SK-N-SH (cell line): ENCODE data around the gene FAM120A.

Source experiments
- EP300 ChIP-seq, 2 experiments: IDR thresholded peaks; 2 replicates each; pipeline versions ENCODE4 v1.4.0 to v1.6.1; 2012; ENCODE audit warnings: borderline replicate concordance in 1 of 2, low read depth in 1 of 2, low read length in 1 of 2
- EZH2phosphoT487 ChIP-seq: fragments of 200-600 bp; sonication (generic); IDR thresholded peaks from 2 replicates; pipeline ENCODE4 v1.6.1; 2017; ENCODE audit warnings: low read depth, mixed run types, mild to moderate bottlenecking, antibody characterized with exemption, moderate library complexity, borderline replicate concordance
- JUND ChIP-seq: IDR thresholded peaks from 2 replicates; pipeline ENCODE4 v1.4.0; 2012
- PBX3 ChIP-seq: IDR thresholded peaks from 2 replicates; pipeline ENCODE4; 2012
- POLR2AphosphoS5 ChIP-seq: IDR thresholded peaks from 2 replicates; pipeline ENCODE4 v1.6.1; 2012; ENCODE audit warnings: low read depth, low read length
- SIN3A ChIP-seq: IDR thresholded peaks from 2 replicates; pipeline ENCODE4 v1.6.1; 2012; ENCODE audit warnings: low read depth, mild to moderate bottlenecking, low read length, moderate library complexity, borderline replicate concordance
- USF1 ChIP-seq: IDR thresholded peaks from 2 replicates; pipeline ENCODE4 v1.4.0; 2012; ENCODE audit warnings: low read depth, borderline replicate concordance
- USF2 ChIP-seq: fragments of 150-350 bp; IDR thresholded peaks from 2 replicates; pipeline ENCODE4 v1.6.1; 2017; ENCODE audit warnings: antibody characterized with exemption, low read length, low read depth, borderline replicate concordance
- TF ChIP-seq, protein P1 (sequence below): fragments of 200-600 bp; sonication (generic); IDR thresholded peaks from 2 replicates; pipeline ENCODE4 v1.6.1; 2017; ENCODE audit warnings: antibody characterized with exemption, mild to moderate bottlenecking, moderate library complexity

GRCh38 chr9:93435386-93435785 is 16.1 kb upstream of the FAM120A start:
- TF ChIP-seq EP300 (IDR thresholded peaks at IDR 0.05; ENCODE audit: borderline replicate concordance in 1 of 2, low read depth in 1 of 2, low read length in 1 of 2) (no peak), EZH2phosphoT487 (no peak), POLR2AphosphoS5 (no peak), USF2 (no peak), JUND (no peak), SIN3A (no peak), PBX3 (no peak), USF1 (no peak)
- TF ChIP-seq, protein P1, sequence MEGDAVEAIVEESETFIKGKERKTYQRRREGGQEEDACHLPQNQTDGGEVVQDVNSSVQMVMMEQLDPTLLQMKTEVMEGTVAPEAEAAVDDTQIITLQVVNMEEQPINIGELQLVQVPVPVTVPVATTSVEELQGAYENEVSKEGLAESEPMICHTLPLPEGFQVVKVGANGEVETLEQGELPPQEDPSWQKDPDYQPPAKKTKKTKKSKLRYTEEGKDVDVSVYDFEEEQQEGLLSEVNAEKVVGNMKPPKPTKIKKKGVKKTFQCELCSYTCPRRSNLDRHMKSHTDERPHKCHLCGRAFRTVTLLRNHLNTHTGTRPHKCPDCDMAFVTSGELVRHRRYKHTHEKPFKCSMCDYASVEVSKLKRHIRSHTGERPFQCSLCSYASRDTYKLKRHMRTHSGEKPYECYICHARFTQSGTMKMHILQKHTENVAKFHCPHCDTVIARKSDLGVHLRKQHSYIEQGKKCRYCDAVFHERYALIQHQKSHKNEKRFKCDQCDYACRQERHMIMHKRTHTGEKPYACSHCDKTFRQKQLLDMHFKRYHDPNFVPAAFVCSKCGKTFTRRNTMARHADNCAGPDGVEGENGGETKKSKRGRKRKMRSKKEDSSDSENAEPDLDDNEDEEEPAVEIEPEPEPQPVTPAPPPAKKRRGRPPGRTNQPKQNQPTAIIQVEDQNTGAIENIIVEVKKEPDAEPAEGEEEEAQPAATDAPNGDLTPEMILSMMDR = no peak
